Muscle layer of duodenum (tissue), 2 donors: ENCODE measurements around the gene PROKR1.
"Not testable (repeated sequence)": the region's sequence is repeated elsewhere in the genome, so short reads cannot be mapped to it uniquely, and the experiment has no call there.

Source experiments
- H3K27ac ChIP-seq: one replicate; pipeline ENCODE4 v1.7.0; 2013; ENCODE audit warnings: mild to moderate bottlenecking, low read length
- H3K27me3 ChIP-seq: one replicate; pipeline ENCODE4 v1.7.0; 2013; ENCODE audit warnings: low read depth, mild to moderate bottlenecking, control low read depth, low read length
- H3K36me3 ChIP-seq, 2 donors: one replicate each; pipeline ENCODE4 v1.7.0; 2013; ENCODE audit warnings: low read length in 2 of 2, control low read depth in 1 of 2, mild to moderate bottlenecking in 1 of 2; ENCODE audit not compliant: insufficient read depth in 2 of 2, control insufficient read depth in 1 of 2
- H3K4me1 ChIP-seq, 2 donors: one replicate each; pipeline ENCODE4 v1.7.0; 2013; ENCODE audit warnings: low read length in 2 of 2, mild to moderate bottlenecking in 2 of 2, control low read depth in 1 of 2, moderate library complexity in 1 of 2; ENCODE audit not compliant: insufficient read depth in 2 of 2, control insufficient read depth in 1 of 2
- H3K4me3 ChIP-seq, 2 donors: one replicate each; pipeline ENCODE4 v1.7.0; 2013; ENCODE audit warnings: low read length in 2 of 2, low read depth in 1 of 2, mild to moderate bottlenecking in 1 of 2
- H3K9me3 ChIP-seq, 2 donors: one replicate each; pipeline ENCODE4 v1.7.0; 2013; ENCODE audit warnings: low read length in 2 of 2, control low read depth in 1 of 2, mild to moderate bottlenecking in 1 of 2; ENCODE audit not compliant: control insufficient read depth in 1 of 2
- donor health status: healthy.

The PROKR1 gene

GRCh38 chr2:68643011-68643873 lies at the start of gene PROKR1:
PROKR1 (plus strand) TSS chr2:68643579; CDS start chr2:68645822, 2,243 bp downstream.
- H3K27ac ChIP-seq: no peak within 1 kb of the TSS
- peaks cover 18% of the 10 kb centered on the region for H3K27me3 ChIP-seq
- no peaks in the 10 kb centered on the region for H3K36me3 ChIP-seq
- H3K4me3 ChIP-seq: peak within 1 kb of the TSS; percentile 12 to 68
- peaks cover 0 to 8% of the 10 kb centered on the region in 2 donors for H3K9me3 ChIP-seq
- H3K4me1 ChIP-seq: peaks cover 0 to 14% of the 10 kb centered on the region in 2 donors

DNA sequence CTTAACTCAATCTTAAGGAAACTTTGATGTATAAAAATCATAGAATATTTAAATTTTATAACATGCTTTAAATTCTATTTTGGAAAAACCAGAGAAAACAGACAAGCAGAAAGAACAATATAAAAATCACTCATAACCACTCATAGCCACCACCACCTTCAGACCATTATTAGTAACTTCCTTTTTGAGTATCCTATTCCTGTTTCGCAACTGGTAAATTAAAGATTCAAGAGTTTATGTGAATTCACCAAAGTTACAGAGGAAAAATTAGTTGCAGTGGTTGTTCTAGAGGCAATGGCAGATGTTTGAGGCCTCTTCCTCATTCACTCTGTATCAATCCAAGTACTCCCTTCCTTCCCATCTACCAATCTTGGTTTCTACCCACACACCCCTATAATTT lies 49.3 kb upstream of the PROKR1 start:
- no peaks in the 10 kb centered on the region for H3K27me3 ChIP-seq
- H3K9me3 ChIP-seq: no peaks in the 10 kb centered on the region
- H3K27ac ChIP-seq: no peak overlapping the region
- H3K4me3 ChIP-seq: no peak overlapping the region
- H3K36me3 ChIP-seq: no peaks in the 10 kb centered on the region
- no peaks in the 10 kb centered on the region for H3K4me1 ChIP-seq

GRCh38 chr2:68594674-68595492 lies 48.5 kb upstream of the PROKR1 start:
- peak overlapping the region in 1 of 2 donors; percentile 27 for H3K4me3 ChIP-seq
- H3K4me1 ChIP-seq: no peaks in the 10 kb centered on the region
- H3K27me3 ChIP-seq: no peaks in the 10 kb centered on the region
- no peak overlapping the region for H3K27ac ChIP-seq
- no peaks in the 10 kb centered on the region for H3K9me3 ChIP-seq
- H3K36me3 ChIP-seq: no peaks in the 10 kb centered on the region

DNA sequence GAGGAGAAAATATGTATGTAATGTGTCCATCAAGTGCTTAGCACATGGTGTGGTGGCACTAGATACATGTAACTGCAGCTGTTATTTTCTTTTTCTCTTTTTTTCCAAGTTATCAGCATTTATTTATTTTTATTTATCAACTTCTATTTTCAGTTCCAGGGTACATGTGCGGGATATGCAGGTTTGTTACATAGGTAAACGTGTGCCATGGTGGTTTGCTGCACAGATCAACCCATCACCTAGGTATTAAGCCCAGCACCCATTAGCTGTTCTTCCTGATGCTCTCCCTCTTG lies 47.9 kb upstream of the PROKR1 start:
- not testable (repeated sequence) for H3K27ac ChIP-seq, H3K9me3 ChIP-seq, H3K4me3 ChIP-seq, H3K4me1 ChIP-seq, H3K27me3 ChIP-seq, H3K36me3 ChIP-seq

DNA sequence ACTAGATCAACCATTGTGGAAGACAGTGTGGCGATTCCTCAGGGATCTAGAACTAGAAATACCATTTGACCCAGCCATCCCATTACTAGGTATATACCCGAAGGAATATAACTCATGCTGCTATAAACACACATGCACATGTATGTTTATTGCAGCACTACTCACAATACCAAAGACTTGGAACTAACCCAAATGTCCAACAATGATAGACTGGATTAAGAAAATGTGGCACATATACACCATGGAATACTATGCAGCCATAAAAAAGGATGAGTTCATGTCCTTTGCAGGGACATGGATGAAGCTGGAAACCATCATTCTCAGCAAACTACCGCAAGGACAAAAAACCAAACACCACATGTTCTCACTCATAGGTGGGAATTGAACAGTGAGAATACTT lies 42.9 kb upstream of the PROKR1 start:
- H3K27me3 ChIP-seq, H3K27ac ChIP-seq, H3K4me1 ChIP-seq, H3K4me3 ChIP-seq, H3K36me3 ChIP-seq: not testable (repeated sequence)
- peaks cover 0 to 17% of the 10 kb centered on the region in 2 donors for H3K9me3 ChIP-seq

DNA sequence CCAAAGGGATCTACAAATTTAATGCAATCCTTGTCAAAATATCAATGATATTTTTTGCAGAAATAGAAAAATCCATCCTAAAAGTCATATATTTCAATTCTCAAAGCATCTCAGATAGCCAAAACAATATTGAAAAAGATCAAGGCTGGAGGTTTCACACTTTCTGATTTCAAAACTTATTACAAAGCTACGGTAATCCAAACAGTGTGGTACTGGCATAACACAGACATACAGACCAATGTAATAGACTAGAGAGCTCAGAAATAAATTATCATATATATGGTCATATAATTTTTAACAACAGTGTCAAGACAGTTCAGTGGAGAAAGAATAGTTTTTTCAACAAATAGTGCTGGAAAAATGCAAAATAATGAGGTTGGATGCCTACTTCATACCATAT lies 40.3 kb upstream of the PROKR1 start:
- Histone ChIP-seq H3K27ac (no peak overlapping the region), H3K36me3 (no peaks in the 10 kb centered on the region), H3K4me1 (no peaks in the 10 kb centered on the region), H3K9me3 (peaks cover 0 to 20% of the 10 kb centered on the region in 2 donors), H3K4me3 (no peak overlapping the region), H3K27me3 (no peaks in the 10 kb centered on the region)

DNA sequence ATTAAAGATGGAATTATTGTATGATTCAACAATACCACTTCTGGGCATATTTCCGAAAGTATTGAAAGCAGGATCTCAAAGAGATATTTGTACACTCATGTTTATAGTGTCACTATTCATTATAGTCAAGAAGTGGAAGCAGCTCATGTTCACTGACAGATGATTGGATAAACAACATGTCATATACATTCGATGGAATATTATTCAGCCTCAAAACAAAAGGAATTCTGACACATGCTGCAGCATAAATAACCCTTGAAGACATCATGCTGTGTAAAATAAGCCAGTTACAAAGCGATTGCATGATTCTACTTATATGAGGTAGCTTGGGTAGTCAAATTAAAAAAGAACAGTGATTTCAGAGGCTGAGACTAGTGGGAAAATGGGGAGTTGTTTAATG lies 39.3 kb upstream of the PROKR1 start:
- H3K9me3 ChIP-seq: peaks cover 0 to 20% of the 10 kb centered on the region in 2 donors
- no peaks in the 10 kb centered on the region for H3K4me1 ChIP-seq
- H3K27ac ChIP-seq: no peak overlapping the region
- H3K27me3 ChIP-seq: no peaks in the 10 kb centered on the region
- no peaks in the 10 kb centered on the region for H3K36me3 ChIP-seq
- no peak overlapping the region for H3K4me3 ChIP-seq

- H3K4me1 ChIP-seq: no peaks in the 10 kb centered on the region
- peaks cover 2 to 28% of the 10 kb centered on the region in 2 donors for H3K9me3 ChIP-seq
Measured at GRCh38 chr2:68605939-68606338, 37.4 kb upstream of the PROKR1 start.

DNA sequence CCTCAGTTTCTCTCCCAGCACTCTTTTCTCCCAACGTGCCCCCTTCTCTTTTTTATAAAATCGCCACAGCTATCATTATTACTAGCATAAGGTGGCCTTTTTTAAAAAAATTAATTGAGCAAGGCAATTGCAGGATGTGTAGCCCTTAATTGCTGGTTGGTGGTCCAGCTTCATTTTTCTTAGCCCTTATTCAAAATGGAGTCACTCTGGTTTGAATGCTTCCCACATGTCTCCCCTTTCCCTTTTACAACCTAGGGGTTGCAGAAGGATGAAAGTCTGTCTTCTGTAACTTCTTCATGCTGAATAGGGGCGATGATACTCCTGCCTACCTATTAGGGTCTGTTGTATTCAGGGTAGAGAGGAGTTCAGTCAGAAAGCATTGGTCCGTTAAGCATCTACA lies 36.6 kb upstream of the PROKR1 start:
- Histone ChIP-seq H3K4me3 (no peak overlapping the region), H3K36me3 (no peaks in the 10 kb centered on the region), H3K27ac (no peak overlapping the region), H3K9me3 (peaks cover 2 to 23% of the 10 kb centered on the region in 2 donors), H3K27me3 (no peaks in the 10 kb centered on the region), H3K4me1 (no peaks in the 10 kb centered on the region)

More at GRCh38 chr2:68605939-68606338, 37.4 kb upstream of the PROKR1 start:
- no peak overlapping the region for H3K27ac ChIP-seq
- no peaks in the 10 kb centered on the region for H3K27me3 ChIP-seq
- H3K4me3 ChIP-seq: no peak overlapping the region
- no peaks in the 10 kb centered on the region for H3K36me3 ChIP-seq

DNA sequence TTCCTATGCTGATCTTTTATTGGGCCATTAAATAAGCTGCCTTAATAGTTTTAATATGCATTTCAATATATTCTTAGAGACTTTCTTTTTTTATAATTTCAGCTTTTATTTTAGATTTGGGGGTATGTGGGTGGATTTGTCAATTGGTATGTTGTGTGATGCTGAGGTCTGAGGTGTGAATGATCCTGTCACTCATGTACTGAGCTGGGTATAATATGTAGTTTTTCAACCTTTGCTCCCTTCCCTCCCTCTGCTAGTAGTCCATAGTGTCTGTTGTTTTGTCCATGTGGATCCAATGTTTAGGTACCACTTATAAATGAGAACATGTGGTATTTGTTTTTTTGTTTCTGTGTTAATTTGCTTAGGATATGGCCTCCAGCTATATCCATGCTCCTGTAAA lies 35.5 kb upstream of the PROKR1 start:
- Histone ChIP-seq H3K4me1 (no peaks in the 10 kb centered on the region), H3K27me3 (no peaks in the 10 kb centered on the region), H3K9me3 (peaks cover 2 to 19% of the 10 kb centered on the region in 2 donors), H3K27ac (no peak overlapping the region), H3K4me3 (no peak overlapping the region), H3K36me3 (no peaks in the 10 kb centered on the region)

GRCh38 chr2:68612765-68613519 lies 30.4 kb upstream of the PROKR1 start:
- H3K9me3 ChIP-seq: peaks cover 2 to 8% of the 10 kb centered on the region in 2 donors
- no peaks in the 10 kb centered on the region for H3K4me1 ChIP-seq
- H3K36me3 ChIP-seq: no peaks in the 10 kb centered on the region
- no peak overlapping the region for H3K4me3 ChIP-seq
- no peak overlapping the region for H3K27ac ChIP-seq
- H3K27me3 ChIP-seq: no peaks in the 10 kb centered on the region
